SK-N-MC (cell line): Measurements from ENCODE around the gene CCDC33.

ENCODE experiments used
- EZH2 ChIP-seq: fragments of 200-600 bp; sonication (generic); IDR thresholded peaks from one replicate; pipeline ENCODE4 v1.6.1; 2017; ENCODE audit warnings: antibody characterized with exemption
- POLR2AphosphoS5 ChIP-seq: IDR thresholded peaks from 2 replicates; pipeline ENCODE4 v1.6.1; 2012; ENCODE audit warnings: mild to moderate bottlenecking, low read depth, low read length, borderline replicate concordance

DNA sequence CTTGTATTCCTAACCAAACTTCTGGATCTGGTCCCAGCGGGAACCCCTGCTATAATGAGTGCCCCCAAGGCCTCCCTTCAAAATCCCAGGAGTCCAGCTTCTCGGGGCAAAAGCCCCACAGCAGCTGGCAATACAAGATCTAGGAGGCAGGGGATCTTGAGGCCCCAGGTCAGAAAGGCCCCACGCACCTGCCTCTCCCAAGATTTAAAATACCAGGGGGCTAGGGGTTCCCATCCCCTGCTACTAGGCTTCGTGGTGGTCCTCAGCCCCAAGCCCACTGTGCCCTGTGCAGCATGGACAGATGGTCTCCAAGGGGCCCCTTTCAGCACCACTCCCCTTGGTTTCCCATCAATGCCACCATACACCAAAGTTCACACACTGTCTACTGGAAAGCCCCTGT is 147.2 kb downstream of the CCDC33 start:
- TF ChIP-seq POLR2AphosphoS5 (no peak), EZH2 (no peak)
